ENCODE data around the gene DAW1.
"Not testable (repeated sequence)": the region's sequence is repeated elsewhere in the genome, so short reads cannot be mapped to it uniquely, and the experiment has no call there.

Gene DAW1

GRCh38 chr2:227871375-227871791 lies at the start of gene DAW1:
Gene DAW1 (plus strand): TSS chr2:227871631. CDS start chr2:227871690, 59 bp downstream.
- DNase-seq = peak; percentile 48

- DNase-seq = no peak
Observed at GRCh38 chr2:227822416-227823003, 48.9 kb upstream of the DAW1 start.

- no peak for DNase-seq
Observed at GRCh38 chr2:227823922-227824321, 47.5 kb upstream of the DAW1 start.

GRCh38 chr2:227824711-227825110 lies 46.7 kb upstream of the DAW1 start:
- no peak for DNase-seq

GRCh38 chr2:227826019-227826521 lies 45.4 kb upstream of the DAW1 start:
- no peak for DNase-seq

- DNase-seq = no peak
Observed at GRCh38 chr2:227826563-227826962, 44.9 kb upstream of the DAW1 start.

GRCh38 chr2:227827143-227827542 lies 44.3 kb upstream of the DAW1 start:
- DNase-seq = no peak

GRCh38 chr2:227828477-227828912 lies 42.9 kb upstream of the DAW1 start:
- no peak for DNase-seq

- DNase-seq = no peak
Observed at GRCh38 chr2:227829337-227829736, 42.1 kb upstream of the DAW1 start.

- no peak for DNase-seq
Observed at GRCh38 chr2:227834423-227834822, 37.0 kb upstream of the DAW1 start.

GRCh38 chr2:227834916-227835650 lies 36.3 kb upstream of the DAW1 start:
- no peak for DNase-seq

- not testable (repeated sequence) for DNase-seq
Observed at GRCh38 chr2:227839339-227840129, 31.9 kb upstream of the DAW1 start.

GRCh38 chr2:227846831-227847230 lies 24.6 kb upstream of the DAW1 start:
- DNase-seq = no peak

GRCh38 chr2:227848146-227848545 lies 23.3 kb upstream of the DAW1 start:
- DNase-seq = no peak

- DNase-seq = no peak
Observed at GRCh38 chr2:227848586-227848985, 22.8 kb upstream of the DAW1 start.

GRCh38 chr2:227849906-227850305 lies 21.5 kb upstream of the DAW1 start:
- DNase-seq = no peak

- DNase-seq = no peak
Observed at GRCh38 chr2:227853204-227853629, 18.2 kb upstream of the DAW1 start.

GRCh38 chr2:227853765-227854271 lies 17.6 kb upstream of the DAW1 start:
- DNase-seq = no peak

GRCh38 chr2:227855440-227855839 lies 16.0 kb upstream of the DAW1 start:
- no peak for DNase-seq

- no peak for DNase-seq
Observed at GRCh38 chr2:227856697-227857096, 14.7 kb upstream of the DAW1 start.

- no peak for DNase-seq
Observed at GRCh38 chr2:227860221-227860641, 11.2 kb upstream of the DAW1 start.

GRCh38 chr2:227861011-227861410 lies 10.4 kb upstream of the DAW1 start:
- no peak for DNase-seq

- DNase-seq = no peak
Observed at GRCh38 chr2:227862227-227862740, 9.1 kb upstream of the DAW1 start.

Data from stimulated activated CD4-positive, alpha-beta T cell treated with anti-CD3 and anti-CD28 coated beads, Interleukin-1b, Interleukin-23, amount 100 ng/mL, for 48 hours (primary cell).